ENCODE data around the gene SIGLECL1. TPM values are rescaled to one million over a fixed set of nuclear protein-coding genes. Genes with fewer than 3 reads are reported as not detected.
A peak's percentile ranks its signal among the peaks of the same experiment; 100 is the strongest.

The SIGLECL1 gene
- total RNA-seq, 2 donors from 2014 or later, result not detected

- Mint-ChIP-seq H3K4me3 (peak overlapping the region; percentile 5), H3K27me3 (peaks cover 79% of the 10 kb centered on the region), H3K27ac (no peak overlapping the region), H3K4me1 (peaks cover 4% of the 10 kb centered on the region), H3K36me3 (ENCODE audit: low read depth) (no peaks in the 10 kb centered on the region)
- DNase-seq (no peak), ATAC-seq (no peak)
- H3K9me3 ChIP-seq (ENCODE audit: control insufficient read depth, low read length, poor library complexity, severe bottlenecking), result no peaks in the 10 kb centered on the region
Measured at GRCh38 chr19:51226067-51226466, 24.8 kb upstream of the SIGLECL1 start.

DNA sequence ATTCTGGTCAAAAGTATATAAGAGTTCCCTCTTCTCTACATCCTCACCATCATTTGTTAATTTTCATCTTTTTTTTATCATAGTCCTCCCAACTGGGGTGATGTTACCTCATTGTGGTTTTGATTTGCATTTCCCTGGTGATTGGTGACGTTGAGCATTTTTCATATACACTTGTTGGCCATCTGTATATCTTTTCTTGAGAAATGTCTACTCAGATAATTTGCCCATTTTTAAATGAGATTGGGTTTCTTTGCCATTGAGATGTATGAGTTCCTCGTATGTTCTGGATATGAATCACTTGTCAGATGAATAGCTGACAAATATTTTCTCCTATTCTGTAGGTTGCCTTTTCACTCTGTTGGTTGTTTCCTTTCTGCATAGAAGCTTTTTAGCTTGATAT lies 23.6 kb upstream of the SIGLECL1 start:
- Mint-ChIP-seq H3K4me1 (peaks cover 4% of the 10 kb centered on the region), H3K27me3 (peaks cover 86% of the 10 kb centered on the region), H3K36me3 (ENCODE audit: low read depth) (no peaks in the 10 kb centered on the region), H3K4me3 (no peak overlapping the region), H3K27ac (no peak overlapping the region)
- no peak for DNase-seq
- H3K9me3 ChIP-seq (ENCODE audit: control insufficient read depth, low read length, poor library complexity, severe bottlenecking), result no peaks in the 10 kb centered on the region
- no peak for ATAC-seq

DNA sequence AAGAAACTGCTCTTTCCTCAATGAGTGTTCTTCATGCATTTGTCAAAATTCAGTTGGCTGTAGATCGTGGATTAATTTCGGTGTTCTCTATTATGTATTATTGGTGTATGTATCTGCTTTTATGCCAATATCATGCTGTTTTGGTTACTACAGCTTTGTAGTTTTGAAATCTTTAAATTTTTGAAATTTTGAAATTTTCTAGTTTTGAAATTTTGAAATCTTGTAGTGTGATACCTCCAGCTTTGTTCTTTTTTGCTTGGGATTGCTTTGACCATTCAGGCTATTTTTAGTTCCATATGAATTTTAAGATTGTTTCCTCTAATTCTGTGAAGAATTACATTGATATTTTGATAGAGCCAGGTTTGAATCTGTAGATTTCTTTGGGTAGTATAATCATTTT lies 22.9 kb upstream of the SIGLECL1 start:
- H3K4me1 Mint-ChIP-seq, result peaks cover 4% of the 10 kb centered on the region
- no peak overlapping the region for H3K4me3 Mint-ChIP-seq
- no peaks in the 10 kb centered on the region for H3K9me3 ChIP-seq (ENCODE audit: control insufficient read depth, low read length, poor library complexity, severe bottlenecking)
- DNase-seq, result no peak
- ATAC-seq, result no peak
- H3K27me3 Mint-ChIP-seq, result peaks cover 88% of the 10 kb centered on the region
- H3K36me3 Mint-ChIP-seq (ENCODE audit: low read depth), result no peaks in the 10 kb centered on the region
- no peak overlapping the region for H3K27ac Mint-ChIP-seq

DNA sequence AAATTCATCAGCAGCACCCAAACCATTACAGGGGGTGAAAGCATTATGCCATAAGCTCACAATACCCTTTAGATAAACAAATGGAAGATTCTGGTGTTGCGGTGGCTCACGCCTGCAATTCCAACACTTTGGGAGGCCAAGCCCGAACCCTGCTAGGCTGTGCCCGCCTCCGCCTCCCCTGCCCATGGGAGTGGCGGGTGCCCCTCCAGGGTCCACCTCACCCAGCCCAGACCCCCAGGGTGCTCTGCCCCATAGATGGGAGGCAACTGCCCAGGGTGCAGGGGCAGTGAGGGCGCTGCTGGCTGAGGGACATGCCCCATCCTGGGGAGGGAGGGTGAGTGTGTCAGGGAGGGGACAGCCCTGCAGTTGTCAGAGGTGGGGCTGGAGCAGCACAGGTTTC lies 10.0 kb upstream of the SIGLECL1 start:
- peaks cover 3% of the 10 kb centered on the region for H3K4me1 Mint-ChIP-seq
- H3K27ac Mint-ChIP-seq, result no peak overlapping the region
- ATAC-seq (no peak), DNase-seq (no peak)
- no peak overlapping the region for H3K4me3 Mint-ChIP-seq
- no peaks in the 10 kb centered on the region for H3K9me3 ChIP-seq (ENCODE audit: control insufficient read depth, low read length, poor library complexity, severe bottlenecking)
- H3K36me3 Mint-ChIP-seq (ENCODE audit: low read depth), result peaks cover 2% of the 10 kb centered on the region
- peaks cover 32% of the 10 kb centered on the region for H3K27me3 Mint-ChIP-seq

- no peak overlapping the region for H3K4me3 Mint-ChIP-seq
- no peak for DNase-seq
Measured at GRCh38 chr19:51242881-51243630, 7.8 kb upstream of the SIGLECL1 start.

GRCh38 chr19:51246164-51246552 lies 4.7 kb upstream of the SIGLECL1 start:
- DNase-seq (no peak), ATAC-seq (no peak)
- H3K9me3 ChIP-seq (ENCODE audit: control insufficient read depth, low read length, poor library complexity, severe bottlenecking), result no peaks in the 10 kb centered on the region
- H3K27me3 Mint-ChIP-seq, result peaks cover 63% of the 10 kb centered on the region
- H3K4me1 Mint-ChIP-seq, result peaks cover 6% of the 10 kb centered on the region
- H3K27ac Mint-ChIP-seq, result no peak overlapping the region
- no peak overlapping the region for H3K4me3 Mint-ChIP-seq
- peaks cover 4% of the 10 kb centered on the region for H3K36me3 Mint-ChIP-seq (ENCODE audit: low read depth)

More at GRCh38 chr19:51242881-51243630, 7.8 kb upstream of the SIGLECL1 start:
- H3K27me3 Mint-ChIP-seq, result peaks cover 50% of the 10 kb centered on the region
- H3K27ac Mint-ChIP-seq, result no peak overlapping the region
- peaks cover 3% of the 10 kb centered on the region for H3K4me1 Mint-ChIP-seq
- no peaks in the 10 kb centered on the region for H3K9me3 ChIP-seq (ENCODE audit: control insufficient read depth, low read length, poor library complexity, severe bottlenecking)
- no peak for ATAC-seq
- H3K36me3 Mint-ChIP-seq (ENCODE audit: low read depth), result peaks cover 2% of the 10 kb centered on the region

- Mint-ChIP-seq H3K4me1 (peaks cover 10% of the 10 kb centered on the region), H3K4me3 (peak overlapping the region; percentile 2), H3K27me3 (peaks cover 50% of the 10 kb centered on the region), H3K36me3 (ENCODE audit: low read depth) (peaks cover 4% of the 10 kb centered on the region), H3K27ac (no peak overlapping the region)
- no peak for ATAC-seq
- no peaks in the 10 kb centered on the region for H3K9me3 ChIP-seq (ENCODE audit: control insufficient read depth, low read length, poor library complexity, severe bottlenecking)
- DNase-seq, result no peak
Measured at GRCh38 chr19:51247972-51248590, 2.8 kb upstream of the SIGLECL1 start.

- no peaks in the 10 kb centered on the region for H3K9me3 ChIP-seq (ENCODE audit: control insufficient read depth, low read length, poor library complexity, severe bottlenecking)
- peaks cover 6% of the 10 kb centered on the region for H3K4me1 Mint-ChIP-seq
- H3K27me3 Mint-ChIP-seq, result peaks cover 30% of the 10 kb centered on the region
- no peak overlapping the region for H3K27ac Mint-ChIP-seq
- H3K4me3 Mint-ChIP-seq, result no peak overlapping the region
- ATAC-seq, result no peak
- peaks cover 3% of the 10 kb centered on the region for H3K36me3 Mint-ChIP-seq (ENCODE audit: low read depth)
- no peak for DNase-seq
Measured at GRCh38 chr19:51251468-51251820, 564 bp downstream of the SIGLECL1 start.

DNA sequence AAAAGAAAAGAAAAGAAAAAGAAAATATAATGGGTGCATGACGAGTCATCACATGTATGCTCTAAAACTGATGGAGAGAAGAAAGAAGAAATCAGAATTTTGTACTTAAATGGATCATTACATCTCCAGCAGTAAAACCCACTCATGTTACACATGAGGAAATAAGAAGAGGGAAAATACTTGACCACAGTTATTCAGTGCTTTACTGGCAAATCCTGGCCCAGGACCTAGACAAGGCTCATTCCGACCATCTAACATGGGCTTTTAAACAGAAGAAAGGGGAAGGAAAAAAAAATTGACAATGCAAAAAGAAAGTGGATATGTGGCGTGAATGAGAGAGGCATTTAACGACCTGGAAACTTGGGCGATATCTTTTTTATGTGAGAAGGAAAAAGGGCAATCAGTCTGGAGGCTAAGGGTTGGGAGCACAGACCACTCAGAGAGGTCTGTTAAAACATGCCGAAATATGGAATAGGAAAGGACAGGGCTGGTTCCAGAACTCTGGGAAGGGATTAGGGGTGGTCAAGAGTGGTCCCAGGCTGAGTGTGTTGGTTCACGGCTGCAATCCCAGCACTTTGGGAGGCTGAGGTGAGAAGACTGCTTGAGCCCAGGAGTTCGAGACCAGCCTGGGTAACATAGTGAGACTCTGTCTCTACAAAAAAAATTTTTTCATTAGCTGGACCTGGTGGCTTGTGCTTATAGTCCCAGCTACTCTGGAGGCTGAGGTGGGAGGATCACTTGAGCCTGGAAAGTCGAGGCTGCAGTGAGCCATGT lies 1.6 kb downstream of the SIGLECL1 start:
- no peak overlapping the region for H3K4me3 Mint-ChIP-seq
- H3K9me3 ChIP-seq (ENCODE audit: control insufficient read depth, low read length, poor library complexity, severe bottlenecking), result no peaks in the 10 kb centered on the region
- no peak overlapping the region for H3K27ac Mint-ChIP-seq
- peaks cover 6% of the 10 kb centered on the region for H3K4me1 Mint-ChIP-seq
- ATAC-seq (no peak), DNase-seq (no peak)
- peaks cover 3% of the 10 kb centered on the region for H3K36me3 Mint-ChIP-seq (ENCODE audit: low read depth)
- peaks cover 23% of the 10 kb centered on the region for H3K27me3 Mint-ChIP-seq

DNA sequence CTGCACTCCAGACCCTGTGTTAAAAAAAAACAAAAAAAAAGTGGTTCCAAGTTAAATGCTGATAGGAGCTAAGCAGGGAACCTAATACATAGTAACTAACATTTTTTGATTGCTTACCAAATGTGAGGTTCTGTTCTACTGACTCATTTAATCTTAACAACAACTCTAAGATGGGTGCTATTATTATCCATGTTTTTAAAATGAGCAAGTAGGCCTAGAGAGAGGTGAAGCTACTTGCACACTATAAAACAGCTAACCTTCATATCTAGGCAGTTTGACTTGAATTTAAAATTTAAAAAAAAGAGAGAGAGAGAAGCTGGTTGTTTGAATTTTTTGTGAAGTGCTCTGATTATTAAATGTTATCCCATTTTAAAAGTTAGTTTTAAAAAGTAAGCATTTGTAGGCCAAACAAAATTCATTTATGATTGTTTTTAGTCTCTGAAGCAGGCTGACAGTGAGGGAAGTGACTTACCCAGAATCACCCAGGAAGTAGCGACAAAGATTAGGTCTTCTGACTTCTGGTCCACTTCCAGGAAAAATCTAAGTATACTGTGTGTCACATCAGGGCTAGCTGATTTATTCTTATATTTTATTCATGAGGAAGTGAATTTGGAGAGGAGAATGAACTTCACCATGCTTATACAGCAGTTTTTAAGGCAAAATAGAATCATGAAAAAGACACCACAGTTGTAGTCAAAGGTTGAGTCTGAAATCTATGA lies 2.4 kb downstream of the SIGLECL1 start:
- Mint-ChIP-seq H3K4me1 (peaks cover 8% of the 10 kb centered on the region), H3K4me3 (no peak overlapping the region), H3K27me3 (peaks cover 20% of the 10 kb centered on the region), H3K36me3 (ENCODE audit: low read depth) (peaks cover 3% of the 10 kb centered on the region), H3K27ac (no peak overlapping the region)
- no peak for DNase-seq
- no peaks in the 10 kb centered on the region for H3K9me3 ChIP-seq (ENCODE audit: control insufficient read depth, low read length, poor library complexity, severe bottlenecking)
- no peak for ATAC-seq

GRCh38 chr19:51256155-51256625 lies 5.3 kb downstream of the SIGLECL1 start:
- no peak overlapping the region for H3K4me3 Mint-ChIP-seq
- DNase-seq (no peak), ATAC-seq (no peak)
- H3K27me3 Mint-ChIP-seq, result peaks cover 33% of the 10 kb centered on the region
- H3K36me3 Mint-ChIP-seq (ENCODE audit: low read depth), result peaks cover 3% of the 10 kb centered on the region
- H3K9me3 ChIP-seq (ENCODE audit: control insufficient read depth, low read length, poor library complexity, severe bottlenecking), result no peaks in the 10 kb centered on the region
- peaks cover 10% of the 10 kb centered on the region for H3K4me1 Mint-ChIP-seq
- H3K27ac Mint-ChIP-seq, result no peak overlapping the region

- peaks cover 7% of the 10 kb centered on the region for H3K4me1 Mint-ChIP-seq
- H3K9me3 ChIP-seq (ENCODE audit: control insufficient read depth, low read length, poor library complexity, severe bottlenecking), result no peaks in the 10 kb centered on the region
- H3K27me3 Mint-ChIP-seq, result peaks cover 38% of the 10 kb centered on the region
- DNase-seq (no peak), ATAC-seq (no peak)
- no peak overlapping the region for H3K27ac Mint-ChIP-seq
- no peak overlapping the region for H3K4me3 Mint-ChIP-seq
- peaks cover 3% of the 10 kb centered on the region for H3K36me3 Mint-ChIP-seq (ENCODE audit: low read depth)
Measured at GRCh38 chr19:51257471-51257870, 6.6 kb downstream of the SIGLECL1 start.
